SK-N-SH (cell line): ENCODE results near the gene ATP2B2. TPM values are rescaled to one million over a fixed set of nuclear protein-coding genes. Genes with fewer than 3 reads are reported as not detected.

Experiments used
- CTCF ChIA-PET: fragments of 300-600, 350-600 bp; formaldehyde crosslinking; extraction: SDS; loops from one replicate; lab custom pipeline; 2021; lab: Yijun Ruan, JAX
- POLR2A ChIA-PET: fragments of 350-600 bp; sonication (Branson Sonifier 250); formaldehyde crosslinking; extraction: SDS; loops from one replicate; lab custom pipeline; 2020; ENCODE audit warnings: antibody characterized with exemption, inconsistent platforms; lab: Yijun Ruan, JAX
- DNase-seq: peaks from one replicate; pipeline ENCODE4 v3.0.0; 2012
- H2AFZ ChIP-seq: fragments of 200-600 bp; sonication (generic); 2 replicates; pipeline ENCODE4 v1.8.1; 2016; ENCODE audit warnings: antibody characterized with exemption, mild to moderate bottlenecking, low read depth
- H3F3A ChIP-seq: fragments of 200-600 bp; sonication (generic); replicated peaks from 2 replicates; pipeline ENCODE3; 2016; ENCODE audit warnings: antibody characterized with exemption, mild to moderate bottlenecking; ENCODE audit not compliant: insufficient read depth
- H3K27ac ChIP-seq, 2 experiments: fragments of 200-500 bp in 1 of 2; fragments of 200-600 bp in 1 of 2; sonication (Bioruptor generic) in 1 of 2; sonication (generic), shearing (Covaris generic) in 1 of 2; 2 replicates each; pipeline versions ENCODE4 v1.5.1 to v1.6.1; 2014 to 2016; ENCODE audit warnings: low read depth in 2 of 2, inconsistent platforms in 1 of 2, low read length in 1 of 2, mild to moderate bottlenecking in 1 of 2, mixed read lengths in 1 of 2
- H3K27me3 ChIP-seq: fragments of 200-600 bp; sonication (generic), shearing (Covaris generic); 2 replicates; pipeline ENCODE4 v1.6.1; 2016; ENCODE audit warnings: mixed run types; ENCODE audit not compliant: insufficient read depth
- H3K36me3 ChIP-seq, 2 experiments: fragments of 200-500 bp in 1 of 2; fragments of 200-600 bp in 1 of 2; sonication (Bioruptor generic) in 1 of 2; sonication (generic) in 1 of 2; replicated peaks in 1 of 2; 2 replicates each; pipeline versions ENCODE3 to v1.5.1; 2014 to 2016; ENCODE audit warnings: low read length in 1 of 2, mild to moderate bottlenecking in 1 of 2; ENCODE audit not compliant: insufficient read depth in 2 of 2, control insufficient read depth in 1 of 2
- H3K4me1 ChIP-seq, 2 experiments: fragments of 200-500 bp in 1 of 2; fragments of 200-600 bp in 1 of 2; sonication (Bioruptor generic) in 1 of 2; sonication (generic), shearing (Covaris generic) in 1 of 2; 2 replicates each; pipeline versions ENCODE4 v1.5.1 to v1.6.1; 2014 to 2016; ENCODE audit warnings: low read depth in 1 of 2, low read length in 1 of 2, mixed run types in 1 of 2; ENCODE audit not compliant: insufficient read depth in 2 of 2, control insufficient read depth in 1 of 2
- H3K4me2 ChIP-seq: fragments of 200-600 bp; sonication (generic), shearing (Covaris generic); 2 replicates; pipeline ENCODE4 v1.6.1; 2017; ENCODE audit warnings: mixed run types
- H3K4me3 ChIP-seq, 2 experiments: fragments of 200-500 bp in 1 of 2; fragments of 200-600 bp in 1 of 2; sonication (Bioruptor generic) in 1 of 2; sonication (generic), shearing (Covaris generic) in 1 of 2; 2 replicates each; pipeline versions ENCODE4 v1.5.1 to v1.8.1; 2014 to 2016; ENCODE audit warnings: low read depth in 2 of 2, inconsistent platforms in 1 of 2, low read length in 1 of 2, mild to moderate bottlenecking in 1 of 2, mixed read lengths in 1 of 2, moderate library complexity in 1 of 2
- H3K79me2 ChIP-seq: fragments of 200-600 bp; sonication (generic); 2 replicates; pipeline ENCODE4 v1.8.1; 2017; ENCODE audit warnings: mild to moderate bottlenecking; ENCODE audit not compliant: insufficient read depth
- H3K9ac ChIP-seq: fragments of 200-600 bp; sonication (generic); 2 replicates; pipeline ENCODE4 v1.6.1; 2017; ENCODE audit warnings: mixed run types
- H3K9me2 ChIP-seq: fragments of 200-600 bp; sonication (generic); 2 replicates; pipeline ENCODE4 v1.6.1; 2017; ENCODE audit warnings: mixed run types
- H3K9me3 ChIP-seq: fragments of 200-600 bp; sonication (generic); 2 replicates; pipeline ENCODE4 v1.6.1; 2017; ENCODE audit warnings: mixed run types, mild to moderate bottlenecking, moderate library complexity
- H4K20me1 ChIP-seq: fragments of 200-600 bp; sonication (generic); 2 replicates; pipeline ENCODE4 v1.6.1; 2017; ENCODE audit warnings: mild to moderate bottlenecking, mixed run types; ENCODE audit not compliant: insufficient read depth
- EP300 ChIP-seq, 2 experiments: IDR thresholded peaks; 2 replicates each; pipeline versions ENCODE4 v1.4.0 to v1.6.1; 2012; ENCODE audit warnings: borderline replicate concordance in 1 of 2, low read depth in 1 of 2, low read length in 1 of 2
- EZH2phosphoT487 ChIP-seq: fragments of 200-600 bp; sonication (generic); IDR thresholded peaks from 2 replicates; pipeline ENCODE4 v1.6.1; 2017; ENCODE audit warnings: low read depth, mixed run types, mild to moderate bottlenecking, antibody characterized with exemption, moderate library complexity, borderline replicate concordance
- FOSL2 ChIP-seq: IDR thresholded peaks from 2 replicates; pipeline ENCODE4 v1.4.0; 2012; ENCODE audit warnings: low read depth, mild to moderate bottlenecking, moderate library complexity, borderline replicate concordance
- FOXM1 ChIP-seq: IDR thresholded peaks from 2 replicates; pipeline ENCODE4 v1.4.0; 2012; ENCODE audit warnings: low read depth, mild to moderate bottlenecking
- GABPA ChIP-seq: IDR thresholded peaks from 2 replicates; pipeline ENCODE4 v1.4.0; 2012; ENCODE audit warnings: low read depth, mild to moderate bottlenecking
- JUND ChIP-seq: IDR thresholded peaks from 2 replicates; pipeline ENCODE4 v1.4.0; 2012
- MEF2A ChIP-seq: IDR thresholded peaks from 2 replicates; pipeline ENCODE4 v1.4.0; 2012; ENCODE audit warnings: low read depth, borderline replicate concordance
- NRF1 ChIP-seq: IDR thresholded peaks from 2 replicates; pipeline ENCODE4 v1.6.1; 2012; ENCODE audit warnings: low read depth, mild to moderate bottlenecking, low read length
- POLR2AphosphoS5 ChIP-seq: IDR thresholded peaks from 2 replicates; pipeline ENCODE4 v1.6.1; 2012; ENCODE audit warnings: low read depth, low read length
- RCOR1 ChIP-seq: fragments of 150-350 bp; IDR thresholded peaks from 2 replicates; pipeline ENCODE4 v1.6.1; 2017; ENCODE audit warnings: antibody characterized with exemption, low read length
- SIN3A ChIP-seq: IDR thresholded peaks from 2 replicates; pipeline ENCODE4 v1.6.1; 2012; ENCODE audit warnings: low read depth, mild to moderate bottlenecking, low read length, moderate library complexity, borderline replicate concordance
- SMC3 ChIP-seq: IDR thresholded peaks from 2 replicates; pipeline ENCODE4 v1.6.1; 2012; ENCODE audit warnings: low read depth, low read length, improper control_type of control experiment
- TCF12 ChIP-seq: IDR thresholded peaks from 2 replicates; pipeline ENCODE4 v1.4.0; 2012
- TEAD4 ChIP-seq: IDR thresholded peaks from 2 replicates; pipeline ENCODE4 v1.4.0; 2012; ENCODE audit warnings: mild to moderate bottlenecking, borderline replicate concordance; ENCODE audit not compliant: insufficient read depth
- USF2 ChIP-seq: fragments of 150-350 bp; IDR thresholded peaks from 2 replicates; pipeline ENCODE4 v1.6.1; 2017; ENCODE audit warnings: antibody characterized with exemption, low read length, low read depth, borderline replicate concordance
- YY1 ChIP-seq: IDR thresholded peaks from 2 replicates; pipeline ENCODE4 v1.4.0; 2012; ENCODE audit warnings: low read depth, mild to moderate bottlenecking
- WGBS: methylation state at CpG from one replicate; pipeline ENCODE4 v1.1.6; 2017; ENCODE audit warnings: low lambda C conversion rate; 5-methylcytosine and 5-hydroxymethylcytosine counted together
- polyA plus RNA-seq, 3 experiments: library from polyadenylated mRNA; depleted of rRNA; stranded (reverse); fragments of >200 nt; gene quantifications; 2 replicates each; pipeline ENCODE4 v1.2.3, GENCODE V29; 2012

Gene ATP2B2
- polyA plus RNA-seq, 1 of the 3 experiments (the other 2 are of a cell fraction) = 0.15 TPM

GRCh38 chr3:10373686-10374261 is 131.6 kb downstream of the ATP2B2 start:
- H3K9ac ChIP-seq = no peak overlapping the region
- WGBS = 72% methylated on average over 9 of the region's 11 CpGs

GRCh38 chr3:10371789-10372188 is 133.6 kb downstream of the ATP2B2 start:
- Histone ChIP-seq H3K27ac (no peak overlapping the region), H3K27me3 (no peaks in the 10 kb centered on the region; the same call in 1 of the 2 replicates), H3K4me1 (peaks cover 0 to 11% of the 10 kb centered on the region in 2 experiments; a peak in 2 of 4 replicates), H3K9ac (no peak overlapping the region), H3K4me3 (no peak overlapping the region), H3K36me3 (no peaks in the 10 kb centered on the region), H3K9me3 (no peaks in the 10 kb centered on the region), H3K4me2 (no peak overlapping the region), H2AFZ (no peak overlapping the region), H3F3A (peaks cover 3% of the 10 kb centered on the region), H4K20me1 (no peaks in the 10 kb centered on the region), H3K9me2 (no peaks in the 10 kb centered on the region), H3K79me2 (no peaks in the 10 kb centered on the region)
- 72% methylated on average over 7 of the region's 10 CpGs for WGBS
- TF ChIP-seq SMC3 (no peak), TEAD4 (no peak), MEF2A (no peak), TCF12 (no peak), EZH2phosphoT487 (no peak), NRF1 (no peak), FOXM1 (no peak), YY1 (no peak), POLR2AphosphoS5 (no peak), JUND (no peak), RCOR1 (no peak), GABPA (no peak), EP300 (IDR thresholded peaks at IDR 0.05; ENCODE audit: borderline replicate concordance in 1 of 2, low read depth in 1 of 2, low read length in 1 of 2) (no peak), SIN3A (no peak)
- ChIA-PET POLR2A (no interaction called here), CTCF (interaction anchor here (1.8 kb wide), 1 partner anchor 28 kb away, joined by 12 read pairs; no protein-coding TSS in a partner anchor)
- DNase-seq = no peak

More at GRCh38 chr3:10373686-10374261, 131.6 kb downstream of the ATP2B2 start:
- H3K4me3 ChIP-seq = no peak overlapping the region
- ChIA-PET POLR2A (no interaction called here), CTCF (interaction anchor here (1.3 to 2.0 kb wide), 3 partner anchors 12 to 365 kb away, joined by 3 to 4 read pairs (median 4); no protein-coding TSS in a partner anchor)
- TF ChIP-seq USF2 (no peak), FOSL2 (0 out of 2 replicates have a peak, but pooled peaks have one; percentile 12)
- peaks cover 0 to 11% of the 10 kb centered on the region in 2 experiments; a peak in 1 of 4 replicates for H3K4me1 ChIP-seq
- no peaks in the 10 kb centered on the region for H3K79me2 ChIP-seq
- H3K9me3 ChIP-seq = no peaks in the 10 kb centered on the region
- no peak overlapping the region for H3K27ac ChIP-seq
- DNase-seq = no peak
- H3F3A ChIP-seq = no peaks in the 10 kb centered on the region
- H3K27me3 ChIP-seq = no peaks in the 10 kb centered on the region; the same call in 1 of the 2 replicates
- H2AFZ ChIP-seq = no peak overlapping the region
- H3K36me3 ChIP-seq = no peaks in the 10 kb centered on the region
- no peaks in the 10 kb centered on the region for H4K20me1 ChIP-seq
- no peaks in the 10 kb centered on the region for H3K9me2 ChIP-seq
- no peak overlapping the region for H3K4me2 ChIP-seq
